Suppressor macrophage (primary cell): ENCODE results near the gene XKR7.
A peak's percentile ranks its signal among the peaks of the same experiment; 100 is the strongest.

Experiments
- DNase-seq, 4 experiments: peaks; one replicate each; pipeline ENCODE4 v3.0.0-alpha.2; 2020 to 2022

XKR7 gene

DNA sequence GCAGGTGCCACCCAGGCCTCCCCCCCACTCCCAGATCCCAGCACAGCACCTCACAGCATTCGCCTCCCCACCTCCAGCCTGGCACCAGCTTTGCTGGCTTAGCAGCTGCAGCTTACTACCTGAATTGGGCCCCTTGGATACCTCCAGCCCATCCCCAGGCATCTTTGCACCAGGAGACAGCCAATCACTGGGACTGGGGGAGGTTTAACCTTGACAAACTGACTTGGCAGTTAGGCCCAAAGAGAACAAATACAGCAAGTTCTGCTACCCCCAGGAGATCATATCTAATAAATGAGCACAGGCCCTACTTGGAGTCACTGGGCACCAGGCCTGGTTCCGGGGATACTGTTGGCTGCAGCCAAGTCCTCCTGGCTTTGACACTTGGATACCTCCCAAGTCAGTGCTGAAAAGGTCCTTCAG lies 24.9 kb upstream of the XKR7 start:
- DNase-seq: no peak

DNA sequence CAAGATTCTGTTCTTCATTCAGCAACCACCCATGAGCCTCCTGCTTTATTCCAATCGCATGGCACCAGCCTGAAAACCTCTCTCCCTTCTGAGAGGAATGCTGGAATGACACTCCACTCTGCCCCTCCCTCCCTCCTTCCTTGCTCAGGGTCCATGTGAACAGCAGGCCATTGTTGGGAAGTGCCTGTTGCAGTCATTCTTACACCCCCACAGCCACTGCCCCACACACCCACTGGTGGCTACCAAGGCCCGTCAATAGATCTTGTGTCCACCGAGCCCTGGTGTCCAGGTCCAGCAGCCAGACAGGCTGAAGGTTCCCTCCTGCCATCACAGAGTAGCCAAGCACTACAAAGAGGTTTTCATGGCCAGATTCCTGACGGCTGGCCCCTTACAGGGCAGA lies 22.6 kb upstream of the XKR7 start:
- DNase-seq: no peak

DNA sequence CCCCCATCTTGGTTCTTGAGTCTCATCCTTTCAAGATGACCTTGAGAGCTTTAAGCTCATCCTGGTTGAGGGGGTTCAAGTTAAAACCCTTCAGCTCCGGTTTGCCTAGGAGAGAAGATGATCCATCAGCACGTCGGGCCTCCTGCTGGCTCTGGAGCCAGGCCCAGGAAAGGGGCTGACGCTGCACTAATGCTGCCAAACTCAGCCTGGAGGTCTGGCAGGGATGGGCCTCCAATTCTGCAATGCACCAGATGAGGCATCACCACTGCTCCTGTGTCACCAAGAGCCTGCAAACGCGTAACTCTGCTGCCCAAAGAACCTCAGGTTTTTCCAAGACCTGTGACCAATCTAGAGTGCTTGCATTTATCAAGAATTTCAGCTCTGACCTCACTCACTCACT lies 22.2 kb upstream of the XKR7 start:
- no peak for DNase-seq

DNA sequence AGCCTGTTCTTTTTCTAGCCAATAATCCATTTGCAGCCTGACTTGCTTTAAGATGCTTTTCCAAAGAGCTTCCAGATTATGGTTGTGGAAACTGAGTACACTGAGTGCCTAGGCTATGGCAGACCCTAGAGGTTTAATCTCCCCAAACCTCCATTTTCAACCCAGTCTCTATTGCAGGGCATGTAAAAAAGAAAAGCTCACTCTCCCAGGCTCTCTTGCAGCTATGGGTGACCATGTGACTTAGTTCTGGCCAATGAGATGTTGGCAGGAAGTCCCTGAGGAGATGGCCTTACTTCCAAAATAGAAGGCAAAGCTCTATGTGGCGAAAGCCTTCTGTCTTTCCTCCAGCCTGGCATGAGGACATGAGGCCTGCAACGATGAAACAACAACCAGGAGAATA lies 19.9 kb upstream of the XKR7 start:
- DNase-seq: no peak

DNA sequence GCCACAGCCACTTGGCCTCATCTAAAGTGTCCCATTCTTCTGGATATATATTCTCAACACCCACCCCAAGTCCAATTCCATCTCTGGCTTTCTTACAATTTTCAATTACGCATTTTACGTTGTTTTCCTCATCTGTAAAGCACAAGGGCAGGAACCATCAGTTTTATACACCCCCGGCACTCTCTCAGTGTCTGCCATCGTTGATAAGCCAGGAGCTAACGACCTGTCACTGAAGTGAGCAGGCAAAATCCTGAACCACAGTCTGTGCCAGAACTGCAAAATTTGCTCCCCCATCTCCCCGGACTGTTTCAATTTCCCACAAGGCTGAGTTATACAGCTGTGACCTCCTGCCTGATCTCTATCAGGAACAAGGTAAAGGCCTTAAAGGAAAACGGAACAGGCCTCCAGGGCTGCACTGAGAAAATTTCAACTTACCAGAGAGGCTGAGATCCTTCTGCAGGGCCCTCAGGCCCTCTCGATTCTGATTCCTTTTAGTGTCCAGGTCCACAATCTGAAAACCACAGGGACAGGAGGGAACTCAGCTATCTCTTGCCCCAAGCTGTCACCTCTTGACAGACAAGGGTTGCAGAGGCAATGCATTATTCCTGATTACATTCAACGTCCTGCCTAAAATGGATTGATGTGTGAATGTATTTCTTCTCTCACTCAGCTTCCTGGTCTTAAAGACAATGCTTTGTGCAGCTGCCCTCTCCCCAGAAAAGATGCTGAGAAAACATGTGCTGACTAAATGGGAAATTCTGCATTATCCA lies 17.9 kb upstream of the XKR7 start:
- no peak for DNase-seq

DNA sequence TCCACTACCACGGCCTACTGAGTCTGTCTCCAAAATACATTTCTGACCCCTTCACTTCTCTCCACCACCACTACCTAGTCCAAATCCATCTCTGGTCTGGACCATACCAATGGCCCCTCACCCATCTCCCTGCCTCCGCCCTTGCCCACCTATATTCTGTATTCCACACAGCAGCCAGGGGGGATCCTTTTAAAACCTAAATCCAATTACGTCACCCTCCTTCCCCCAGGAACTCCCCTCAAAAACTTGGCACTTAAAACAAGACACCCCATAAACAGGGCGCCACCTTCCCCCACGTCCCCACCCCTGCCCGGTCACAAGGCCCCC lies 16.8 kb upstream of the XKR7 start:
- DNase-seq: no peak

DNA sequence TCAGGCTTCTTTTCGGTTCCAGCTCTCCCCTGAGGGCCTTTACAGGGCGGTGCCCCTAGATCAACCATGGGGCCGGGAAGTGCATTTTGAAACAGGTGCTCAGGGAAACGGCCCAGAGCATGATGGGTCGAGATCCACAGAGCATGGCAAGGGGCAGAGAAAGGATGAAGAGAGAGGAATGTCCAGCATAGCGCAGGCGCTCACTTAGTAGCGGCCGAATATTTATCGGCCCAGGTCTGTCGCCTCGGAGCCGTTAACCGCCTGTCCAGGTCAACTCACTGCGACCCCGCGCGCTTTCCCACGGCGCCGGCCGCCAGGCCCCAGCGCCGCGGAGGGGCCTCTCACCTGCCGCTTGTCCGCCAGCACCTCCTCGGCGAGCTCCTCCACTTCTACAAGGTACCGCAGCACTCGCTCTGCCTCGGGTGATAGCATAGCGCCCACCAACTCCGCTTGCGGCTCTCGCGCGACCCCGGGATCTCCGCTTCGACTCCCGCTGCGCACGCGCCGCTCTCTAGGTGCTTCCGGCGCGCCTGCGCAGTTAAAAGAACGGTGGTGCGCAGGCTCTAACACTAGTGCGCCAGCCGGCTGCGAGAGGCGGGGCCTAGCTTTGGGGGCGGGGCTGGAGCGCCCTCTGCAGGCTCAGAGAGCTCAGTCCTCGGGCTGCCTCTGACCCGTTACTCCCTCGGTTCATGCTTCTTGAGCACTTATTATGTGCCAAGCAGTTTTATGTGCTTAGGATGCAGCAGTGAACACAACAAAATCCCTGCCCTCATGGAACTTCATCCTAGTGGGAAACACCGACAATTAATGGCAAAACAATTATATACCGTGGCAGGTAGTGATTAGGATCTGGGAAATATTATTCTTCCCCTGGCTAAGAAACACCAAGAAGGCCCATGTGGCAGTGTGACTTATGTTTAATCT lies 16.2 kb upstream of the XKR7 start, which contains the start of gene PDRG1:
PDRG1 (minus strand) TSS at position 517 of the 924 bp plus-strand sequence; CDS start at position 432, 85 bp downstream.
- DNase-seq: peak; percentile 99 to 100 (median 99)

DNA sequence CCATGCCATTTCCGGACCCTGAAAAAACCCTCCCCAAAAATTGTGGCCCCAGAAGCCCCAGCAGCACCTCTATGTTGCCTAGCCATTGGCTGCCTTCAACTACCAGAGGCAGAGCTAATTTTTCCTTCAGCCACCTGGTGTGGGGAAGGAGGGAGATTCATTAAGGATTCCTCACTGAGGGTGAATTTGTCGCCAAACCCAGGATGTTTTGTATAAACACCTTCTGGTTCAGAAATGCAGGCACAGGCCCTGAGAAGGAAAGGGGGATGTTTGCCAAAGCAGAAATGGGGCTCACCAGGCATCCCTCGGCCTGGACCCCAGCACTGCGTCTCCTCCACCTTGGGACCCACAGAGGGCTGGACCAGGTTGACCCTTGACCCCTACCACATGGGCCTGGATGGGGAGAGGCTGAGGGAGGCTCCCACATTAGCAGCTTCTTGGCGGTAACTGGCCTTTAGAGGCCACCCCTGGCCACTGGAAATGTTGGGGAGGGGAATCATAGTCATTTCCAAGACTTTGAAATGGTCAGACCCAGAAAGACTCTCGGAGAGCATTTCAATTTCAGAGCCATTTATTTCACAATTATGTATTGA lies 14.3 kb upstream of the XKR7 start:
- no peak for DNase-seq

DNA sequence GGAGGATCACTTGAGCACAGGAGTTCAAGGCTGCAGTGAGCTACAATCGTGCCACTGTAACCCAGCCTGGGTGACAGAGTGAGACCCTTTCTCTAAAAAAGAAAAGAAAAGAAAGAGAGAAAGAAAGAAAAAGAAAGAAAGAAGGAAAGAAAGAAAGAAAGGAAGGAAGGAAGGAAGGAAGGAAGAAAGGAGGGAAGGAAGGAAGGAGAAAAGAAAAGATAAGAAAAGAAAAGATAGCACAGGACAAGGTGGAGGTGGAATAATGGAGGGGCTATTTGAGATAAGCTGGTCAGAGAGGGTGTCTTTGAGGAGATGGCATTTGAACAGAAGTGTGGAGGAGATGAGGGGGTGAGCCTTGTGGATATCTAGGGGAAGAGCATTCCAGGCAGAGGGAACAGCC lies 13.5 kb upstream of the XKR7 start:
- DNase-seq: no peak

DNA sequence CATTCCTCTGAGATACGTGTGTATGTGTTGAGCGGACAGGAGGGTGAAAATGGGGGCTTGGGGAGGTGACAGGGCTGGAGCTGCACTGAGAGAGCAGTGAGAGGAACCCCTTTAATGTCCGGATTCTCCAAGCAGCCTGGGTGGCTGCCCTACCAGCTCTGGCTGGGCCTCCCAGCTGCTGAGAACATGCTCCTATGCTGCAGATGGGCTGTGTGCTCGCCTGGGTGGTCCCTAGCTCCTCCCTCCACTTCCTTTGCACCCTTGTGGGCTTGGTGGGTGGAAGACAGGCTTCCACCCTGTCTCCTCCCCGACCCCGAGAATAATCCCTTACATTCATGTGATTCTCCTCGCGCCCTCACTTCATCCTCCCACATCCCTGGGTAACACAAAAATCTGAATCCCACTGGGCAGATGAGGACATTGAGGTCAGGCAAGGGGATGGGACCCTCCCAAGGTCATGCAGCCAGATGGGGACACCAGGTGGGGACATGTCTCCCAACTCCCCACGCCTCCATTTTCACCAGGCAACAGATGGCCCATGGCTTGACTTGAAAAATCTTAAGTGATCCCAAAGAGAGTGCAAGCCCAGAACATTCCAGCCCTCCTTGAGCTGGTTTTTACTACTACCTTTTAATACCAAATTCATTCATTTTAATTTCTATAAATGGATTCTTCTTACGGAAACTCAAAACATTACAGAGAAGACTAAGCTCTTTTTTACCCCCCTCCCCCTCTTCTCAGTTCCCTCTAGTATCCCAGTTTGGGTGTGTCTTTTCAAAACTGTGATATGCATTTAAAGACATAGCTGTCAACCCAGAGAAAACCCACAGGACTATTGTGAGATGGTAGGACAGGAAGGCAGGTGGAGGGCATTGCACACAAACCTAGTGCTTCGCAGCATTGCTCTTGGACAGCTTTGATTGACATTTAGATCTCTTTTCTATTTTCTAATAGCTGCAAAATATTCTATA lies 11.1 kb upstream of the XKR7 start:
- DNase-seq: no peak

DNA sequence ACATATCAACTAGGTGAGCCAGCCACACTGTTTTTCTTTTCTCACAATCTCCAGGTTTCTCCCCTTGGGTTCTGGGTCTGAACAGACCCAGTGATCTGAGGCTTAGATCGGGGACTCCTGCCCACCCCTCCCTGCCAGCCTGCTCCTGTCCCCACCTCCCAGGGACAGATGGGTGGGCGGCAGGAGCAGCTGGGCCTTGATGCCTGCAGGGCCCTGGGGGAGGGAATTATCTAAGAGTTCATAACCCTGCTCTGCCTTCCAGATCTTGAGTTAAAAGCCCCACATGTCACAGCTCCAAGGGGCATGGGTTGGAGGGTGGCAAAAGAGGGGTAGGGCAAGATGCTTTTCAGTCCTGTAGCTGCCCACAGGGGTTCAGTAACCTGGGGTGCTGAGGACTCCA lies 5.2 kb upstream of the XKR7 start:
- no peak for DNase-seq

DNA sequence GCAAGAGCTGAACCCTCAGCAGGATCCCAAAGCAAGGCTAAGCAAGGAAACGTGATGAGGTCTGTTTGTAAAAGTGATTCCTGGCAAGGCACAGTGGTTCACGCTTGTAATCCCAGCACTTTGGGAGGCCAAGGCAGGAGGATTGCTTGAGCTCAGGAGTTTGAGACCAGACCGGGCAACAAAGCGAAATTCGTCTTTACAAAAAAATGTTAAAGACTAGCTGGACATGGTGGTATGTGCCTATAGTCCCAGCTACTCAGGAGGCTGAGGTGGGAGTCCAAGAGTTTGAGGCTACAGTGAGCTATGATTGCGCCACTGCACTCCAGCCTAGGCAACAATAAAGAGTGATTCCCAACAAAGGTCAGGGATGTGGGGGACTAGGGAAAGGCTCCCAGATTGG lies 4.1 kb upstream of the XKR7 start:
- DNase-seq: no peak

DNA sequence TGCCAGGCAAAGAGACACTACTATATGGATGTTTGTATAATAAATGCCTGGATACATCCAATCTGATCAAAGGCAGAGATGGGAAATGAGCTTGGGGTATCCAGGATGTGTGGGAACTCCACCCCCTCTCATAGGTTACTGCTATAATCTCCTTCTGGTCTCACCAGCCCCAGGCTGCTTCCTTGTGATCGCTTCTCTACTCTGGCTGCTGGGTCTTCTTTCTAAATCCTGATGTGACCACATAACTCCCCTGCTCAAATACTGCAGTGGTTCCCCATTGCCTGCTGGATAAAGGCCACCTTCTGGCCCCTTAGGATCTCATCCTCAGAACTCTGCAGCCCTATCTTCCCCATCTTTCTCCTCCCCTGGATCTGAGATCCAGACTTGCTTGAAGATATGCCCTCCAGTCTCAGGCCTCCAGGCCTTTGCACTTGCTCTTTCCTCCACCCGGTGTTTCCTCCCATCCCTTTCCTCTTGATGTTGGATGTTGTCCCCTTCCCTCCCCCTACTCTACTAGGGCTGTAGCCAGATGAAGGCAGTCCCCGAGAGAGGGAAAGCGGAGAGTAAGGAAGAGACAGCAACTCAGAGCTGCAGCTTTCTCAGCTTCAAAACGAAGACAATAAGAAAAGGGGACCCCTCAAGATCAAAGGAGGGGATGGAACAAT lies 828 bp upstream of the XKR7 start:
- DNase-seq: no peak

DNA sequence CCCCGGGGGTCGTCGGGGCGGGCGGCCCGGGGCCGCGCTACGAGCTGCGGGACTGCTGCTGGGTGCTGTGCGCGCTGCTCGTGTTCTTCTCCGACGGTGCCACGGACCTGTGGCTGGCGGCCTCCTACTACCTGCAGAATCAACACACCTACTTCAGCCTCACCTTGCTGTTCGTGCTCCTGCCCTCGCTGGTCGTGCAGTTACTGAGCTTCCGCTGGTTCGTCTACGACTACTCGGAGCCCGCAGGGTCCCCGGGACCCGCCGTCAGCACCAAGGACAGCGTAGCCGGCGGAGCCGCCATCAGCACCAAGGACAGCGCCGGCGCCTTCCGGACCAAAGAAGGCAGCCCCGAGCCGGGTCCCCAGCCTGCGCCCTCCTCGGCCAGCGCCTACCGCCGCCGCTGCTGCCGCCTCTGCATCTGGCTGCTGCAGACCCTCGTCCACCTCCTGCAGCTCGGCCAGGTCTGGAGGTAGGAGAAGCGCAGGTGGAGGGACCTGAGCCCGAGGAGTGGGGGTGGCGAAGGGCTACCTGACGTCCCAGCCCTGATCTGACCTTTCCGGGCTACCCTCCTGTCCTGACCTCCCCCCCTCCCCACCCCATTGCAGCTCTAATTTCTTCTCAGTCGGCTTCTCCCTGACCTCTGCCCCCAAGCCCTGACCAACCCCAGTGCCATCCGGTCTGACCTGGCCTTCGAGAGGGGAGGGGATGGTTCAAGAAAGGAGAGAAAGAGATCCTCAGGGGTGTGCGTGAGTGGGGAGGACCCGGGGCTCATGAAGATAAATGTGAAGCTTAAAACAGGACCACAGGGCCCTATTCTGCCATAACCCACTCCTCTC lies 558 bp downstream of the XKR7 start:
- peak; percentile 75 to 90 (median 88) for DNase-seq

DNA sequence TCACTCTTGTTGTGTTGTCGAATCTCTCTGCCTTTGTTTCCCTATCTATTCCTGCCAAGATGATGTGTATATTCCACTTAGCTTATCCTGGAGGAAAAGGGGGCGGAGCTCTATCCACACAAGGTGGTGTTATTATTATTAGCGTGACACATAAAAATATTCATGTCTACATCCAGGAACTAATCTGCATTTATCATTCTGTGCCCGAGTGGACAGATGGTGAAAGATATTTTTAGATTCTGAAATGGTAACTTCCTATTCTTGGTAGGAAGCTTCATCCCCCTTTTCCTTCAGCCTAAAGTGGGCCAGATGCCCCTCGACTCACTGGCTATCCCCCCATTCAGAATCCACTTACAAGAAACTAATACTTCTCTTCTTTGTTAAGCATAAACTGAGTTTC lies 2.0 kb downstream of the XKR7 start:
- DNase-seq: no peak

DNA sequence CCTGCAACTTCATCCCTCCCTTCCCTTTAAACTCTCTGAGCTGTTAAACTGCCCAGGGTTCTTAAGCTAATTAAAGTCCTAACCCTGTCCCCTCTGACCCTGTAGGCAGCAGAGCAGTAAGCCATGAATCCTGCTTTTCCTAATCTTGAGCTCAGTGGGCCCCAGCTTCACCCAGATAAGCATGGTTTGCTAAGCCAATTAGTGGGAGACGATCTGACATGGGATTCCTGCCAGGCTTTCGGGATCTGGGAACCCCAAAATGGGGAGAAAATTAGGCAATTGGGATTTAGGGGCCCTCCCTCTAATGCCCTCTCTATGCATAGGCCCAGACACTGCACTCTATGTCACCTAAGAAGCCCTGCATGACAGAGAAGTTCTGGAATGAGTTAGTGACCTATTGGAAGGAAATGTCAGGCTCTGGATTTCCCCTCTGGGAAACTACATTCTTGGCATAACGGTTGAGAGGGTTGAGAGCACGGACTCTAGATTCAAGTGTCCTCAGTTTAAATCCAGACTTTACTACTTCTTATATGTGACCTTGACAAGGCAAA lies 4.6 kb downstream of the XKR7 start:
- no peak for DNase-seq

DNA sequence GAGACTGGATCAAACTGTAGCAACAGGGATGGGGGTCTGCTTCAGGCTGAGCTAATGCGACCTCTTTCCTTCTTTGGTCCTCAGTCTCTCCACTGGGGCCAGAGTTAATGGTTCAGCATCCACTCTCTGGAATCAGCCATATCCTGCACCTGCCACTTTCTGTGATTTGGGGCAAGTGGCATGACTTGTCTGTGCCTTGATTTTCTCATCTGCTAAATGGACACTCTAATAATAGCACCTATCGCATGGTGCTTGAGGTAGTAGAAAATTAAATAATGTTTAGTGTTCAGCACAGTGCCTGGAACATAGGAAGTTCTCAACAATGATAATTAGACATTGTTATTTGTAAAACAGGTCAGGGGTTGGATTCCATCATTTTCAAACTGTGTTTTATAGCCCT lies 6.3 kb downstream of the XKR7 start:
- DNase-seq: no peak

DNA sequence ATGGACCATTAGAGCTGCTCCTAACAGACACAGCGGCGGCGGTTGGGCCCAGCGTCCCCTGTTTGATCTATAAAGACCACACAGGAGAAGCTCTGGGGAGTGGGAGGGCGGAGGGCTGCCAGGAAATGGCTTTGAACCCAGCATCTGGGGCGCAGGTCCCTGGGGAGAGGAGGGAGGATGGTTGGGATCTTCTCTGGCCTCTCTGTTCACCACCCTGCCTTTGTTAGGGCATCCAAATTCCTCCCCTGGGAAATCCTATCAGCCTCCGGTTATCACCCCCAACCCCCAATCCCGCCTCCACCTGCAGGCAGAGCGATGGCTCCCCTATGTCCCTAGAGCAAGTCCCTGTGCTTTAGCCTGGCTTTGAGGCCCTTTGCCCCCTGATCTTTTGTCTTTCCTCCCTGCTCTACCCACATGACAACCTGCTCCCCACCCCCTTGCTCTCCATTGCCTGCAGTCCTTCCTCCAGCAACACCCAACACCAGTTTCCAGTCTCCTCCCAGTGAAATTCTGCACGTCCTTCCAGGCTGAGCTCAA lies 7.1 kb downstream of the XKR7 start:
- no peak for DNase-seq

DNA sequence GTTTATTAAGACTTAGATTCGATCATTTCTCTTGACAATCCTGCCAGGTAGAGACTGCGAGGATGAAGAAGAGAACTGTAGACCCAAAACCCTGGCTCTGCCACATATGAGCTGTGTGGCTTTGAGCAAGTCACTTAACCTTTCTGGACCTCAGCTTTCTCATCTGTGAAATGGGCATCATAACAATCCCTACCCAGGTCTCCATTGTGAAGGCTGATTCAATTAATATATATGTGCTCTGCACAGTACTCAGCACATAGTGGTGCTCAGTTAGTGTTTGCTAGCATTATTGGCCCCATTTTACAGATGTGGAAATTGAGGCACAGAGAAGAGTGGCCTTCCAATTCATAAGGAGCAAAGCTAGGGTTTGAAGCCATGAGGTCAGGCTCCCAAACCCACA lies 7.9 kb downstream of the XKR7 start:
- no peak for DNase-seq

DNA sequence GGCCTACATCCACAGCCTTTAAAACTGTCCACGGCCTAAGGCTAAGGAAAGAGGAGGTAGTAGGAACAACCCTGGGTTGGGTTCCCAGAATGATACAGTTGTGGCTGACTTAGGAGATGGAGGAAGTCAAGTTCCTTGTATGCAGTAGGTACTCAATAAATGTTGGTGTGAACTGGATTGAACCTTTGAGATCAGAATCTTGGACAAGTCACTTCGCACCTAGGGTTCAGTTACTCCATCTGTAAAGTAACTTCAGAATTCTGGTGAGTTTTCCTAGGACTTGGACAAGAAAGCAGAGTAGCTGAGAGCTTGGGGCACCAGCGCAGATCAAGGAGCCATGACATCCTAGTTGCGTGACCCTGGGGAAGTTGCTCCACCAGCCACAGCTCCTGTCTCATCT lies 9.1 kb downstream of the XKR7 start:
- DNase-seq: no peak
